ENCODE measurements around the gene GRM2.

DNA sequence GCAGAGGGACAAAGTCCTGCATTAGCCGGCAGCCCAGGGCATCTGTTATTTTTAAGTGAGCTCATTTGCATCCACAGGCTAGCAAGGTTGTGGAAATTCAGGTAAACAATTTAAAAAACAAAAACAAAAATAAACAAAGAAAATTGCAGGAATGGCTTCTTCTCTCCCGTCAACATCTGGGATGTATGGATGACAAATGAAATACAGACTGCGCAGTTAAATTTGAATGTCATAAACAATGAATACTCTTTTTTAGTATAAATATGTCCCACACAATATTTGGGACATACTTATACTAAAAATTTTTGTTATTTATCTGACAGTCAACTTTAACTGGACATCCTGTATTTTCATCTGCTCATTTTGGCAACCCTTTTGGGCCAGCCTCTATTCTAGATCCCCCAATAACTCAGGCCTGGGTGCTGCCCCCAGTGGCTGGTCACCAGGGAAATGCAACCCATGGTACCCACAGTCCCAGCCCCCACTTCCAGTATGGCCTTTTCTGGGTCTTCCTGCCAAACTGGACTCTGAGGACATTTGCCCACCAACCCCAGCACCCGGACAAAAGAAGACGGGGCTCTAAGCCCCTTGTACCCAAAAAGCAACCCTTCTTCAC, 12.7 kb downstream of the GRM2 start:
- TF ChIP-seq, protein P1, sequence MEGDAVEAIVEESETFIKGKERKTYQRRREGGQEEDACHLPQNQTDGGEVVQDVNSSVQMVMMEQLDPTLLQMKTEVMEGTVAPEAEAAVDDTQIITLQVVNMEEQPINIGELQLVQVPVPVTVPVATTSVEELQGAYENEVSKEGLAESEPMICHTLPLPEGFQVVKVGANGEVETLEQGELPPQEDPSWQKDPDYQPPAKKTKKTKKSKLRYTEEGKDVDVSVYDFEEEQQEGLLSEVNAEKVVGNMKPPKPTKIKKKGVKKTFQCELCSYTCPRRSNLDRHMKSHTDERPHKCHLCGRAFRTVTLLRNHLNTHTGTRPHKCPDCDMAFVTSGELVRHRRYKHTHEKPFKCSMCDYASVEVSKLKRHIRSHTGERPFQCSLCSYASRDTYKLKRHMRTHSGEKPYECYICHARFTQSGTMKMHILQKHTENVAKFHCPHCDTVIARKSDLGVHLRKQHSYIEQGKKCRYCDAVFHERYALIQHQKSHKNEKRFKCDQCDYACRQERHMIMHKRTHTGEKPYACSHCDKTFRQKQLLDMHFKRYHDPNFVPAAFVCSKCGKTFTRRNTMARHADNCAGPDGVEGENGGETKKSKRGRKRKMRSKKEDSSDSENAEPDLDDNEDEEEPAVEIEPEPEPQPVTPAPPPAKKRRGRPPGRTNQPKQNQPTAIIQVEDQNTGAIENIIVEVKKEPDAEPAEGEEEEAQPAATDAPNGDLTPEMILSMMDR (IDR thresholded peaks at IDR 0.05): no peak
- no peak for TF ChIP-seq POLR2A (IDR thresholded peaks at IDR 0.05)

Data from body of pancreas (tissue), 4 donors.